BJ (cell line): Measurements from ENCODE around the gene SLC23A2. TPM values are rescaled to one million over a fixed set of nuclear protein-coding genes. Genes with fewer than 3 reads are reported as not detected.

ENCODE experiments used
- CTCF ChIA-PET: fragments of 350-600 bp; formaldehyde crosslinking; extraction: SDS; loops from one replicate; lab custom pipeline; 2021; ENCODE audit warnings: antibody characterized with exemption, inconsistent platforms; lab: Yijun Ruan, JAX
- POLR2A ChIA-PET: fragments of 300-600 bp; sonication (Branson Sonifier 250); formaldehyde crosslinking; extraction: SDS; loops from one replicate; lab custom pipeline; 2021; ENCODE audit warnings: antibody characterized with exemption; lab: Charles Lee
- DNase-seq: peaks from one replicate; pipeline ENCODE4 v3.0.0-alpha.2; 2011; ENCODE audit warnings: low read depth
- H3K27me3 ChIP-seq: 2 replicates; pipeline ENCODE4 v1.6.0; 2011; ENCODE audit warnings: low read length; ENCODE audit not compliant: control insufficient read depth, insufficient read depth
- H3K36me3 ChIP-seq: 2 replicates; pipeline ENCODE4 v1.5.1; 2011; ENCODE audit warnings: low read length; ENCODE audit not compliant: control insufficient read depth, insufficient read depth
- H3K4me3 ChIP-seq: 2 replicates; pipeline ENCODE4 v1.5.1; 2011; ENCODE audit warnings: low read depth, mild to moderate bottlenecking, control low read depth, low read length
- CTCF ChIP-seq: IDR thresholded peaks from 2 replicates; pipeline ENCODE4 v1.5.1; 2011; ENCODE audit warnings: low read depth, mild to moderate bottlenecking, control low read depth, inconsistent platforms, low read length, moderate library complexity; ENCODE audit not compliant: insufficient read depth
- polyA plus RNA-seq: library from polyadenylated mRNA; depleted of rRNA; stranded (reverse); fragments of >200 nt; gene quantifications from 2 replicates; pipeline ENCODE4 v1.2.3, GENCODE V29; 2011

The SLC23A2 gene
- polyA plus RNA-seq, 1 experiment, result 11.2 TPM

GRCh38 chr20:4862661-4863060 lies 138.6 kb downstream of the SLC23A2 start:
- no peak for TF ChIP-seq CTCF
- no peak for DNase-seq
- Histone ChIP-seq H3K27me3 (no peaks in the 10 kb centered on the region), H3K4me3 (no peak overlapping the region), H3K36me3 (peaks cover 11% of the 10 kb centered on the region)
- POLR2A ChIA-PET, result no interaction called here
- CTCF ChIA-PET, result no interaction called here

GRCh38 chr20:4861961-4862360 lies 139.3 kb downstream of the SLC23A2 start:
- Histone ChIP-seq H3K27me3 (no peaks in the 10 kb centered on the region), H3K36me3 (peaks cover 10% of the 10 kb centered on the region), H3K4me3 (no peak overlapping the region)
- no peak for TF ChIP-seq CTCF
- no peak for DNase-seq
- POLR2A ChIA-PET, result no interaction called here
- CTCF ChIA-PET, result no interaction called here

- DNase-seq, result no peak
- TF ChIP-seq CTCF, result no peak
- no peaks in the 10 kb centered on the region for H3K27me3 ChIP-seq
- H3K36me3 ChIP-seq, result peaks cover 6% of the 10 kb centered on the region
- ChIA-PET POLR2A (no interaction called here), CTCF (no interaction called here)
- no peak overlapping the region for H3K4me3 ChIP-seq
These were observed 143.3 kb downstream of the SLC23A2 start for GRCh38 chr20:4858000-4858399.

- ChIA-PET CTCF (interaction anchor here (0.6 kb wide), 1 partner anchor 13 kb away, joined by 3 read pairs; no protein-coding TSS in a partner anchor), POLR2A (no interaction called here)
- peaks cover 3% of the 10 kb centered on the region for H3K36me3 ChIP-seq
- DNase-seq, result no peak
- TF ChIP-seq CTCF, result no peak
- no peaks in the 10 kb centered on the region for H3K27me3 ChIP-seq
- no peak overlapping the region for H3K4me3 ChIP-seq
These were observed 145.1 kb downstream of the SLC23A2 start for GRCh38 chr20:4856022-4856755.

GRCh38 chr20:4855555-4855954 lies 145.8 kb downstream of the SLC23A2 start:
- no peak for TF ChIP-seq CTCF
- peaks cover 3% of the 10 kb centered on the region for H3K36me3 ChIP-seq
- ChIA-PET POLR2A (no interaction called here), CTCF (interaction anchor here (0.6 kb wide), 1 partner anchor 13 kb away, joined by 3 read pairs; no protein-coding TSS in a partner anchor)
- DNase-seq, result no peak
- H3K4me3 ChIP-seq, result no peak overlapping the region
- no peaks in the 10 kb centered on the region for H3K27me3 ChIP-seq
